H9 (cell line): ENCODE data around the gene MRPS18A. TPM values are rescaled to one million over a fixed set of nuclear protein-coding genes. Genes with fewer than 3 reads are reported as not detected.

Experiments used
- DNase-seq: peaks from one replicate; pipeline ENCODE4 v3.0.0-alpha.2; 2017
- H2AFZ ChIP-seq: one replicate; pipeline ENCODE4 v1.6.1; 2013; ENCODE audit warnings: mild to moderate bottlenecking, low read length, control low read depth, moderate library complexity
- H2AK5ac ChIP-seq: 2 replicates; pipeline ENCODE4 v1.6.1; 2013; ENCODE audit warnings: low read length, control low read depth, mixed read lengths; ENCODE audit not compliant: insufficient read length
- H2BK120ac ChIP-seq: one replicate; pipeline ENCODE4 v1.6.1; 2013; ENCODE audit warnings: low read depth, mild to moderate bottlenecking, low read length, control low read depth, inconsistent platforms; ENCODE audit not compliant: poor library complexity, severe bottlenecking
- H2BK12ac ChIP-seq: 2 replicates; pipeline ENCODE4 v1.6.1; 2013; ENCODE audit warnings: low read length, control low read depth, mixed read lengths, low read depth; ENCODE audit not compliant: insufficient read length
- H2BK15ac ChIP-seq: 2 replicates; pipeline ENCODE4 v1.6.1; 2013; ENCODE audit warnings: low read depth, low read length, control low read depth
- H2BK20ac ChIP-seq: one replicate; pipeline ENCODE4 v1.6.1; 2013; ENCODE audit warnings: low read depth, mild to moderate bottlenecking, low read length, control low read depth, inconsistent platforms; ENCODE audit not compliant: poor library complexity, severe bottlenecking
- H2BK5ac ChIP-seq: 2 replicates; pipeline ENCODE4 v1.6.1; 2013; ENCODE audit warnings: low read length, control low read depth, mixed read lengths; ENCODE audit not compliant: insufficient read length
- H3K14ac ChIP-seq: 2 replicates; pipeline ENCODE4 v1.6.1; 2013; ENCODE audit warnings: low read length, control low read depth; ENCODE audit not compliant: insufficient read depth
- H3K18ac ChIP-seq: 2 replicates; pipeline ENCODE4 v1.6.1; 2013; ENCODE audit warnings: low read depth, mild to moderate bottlenecking, mixed read lengths, low read length, control low read depth; ENCODE audit not compliant: insufficient read length
- H3K23ac ChIP-seq: 2 replicates; pipeline ENCODE4 v1.6.1; 2013; ENCODE audit warnings: low read length, control low read depth, mixed read lengths, low read depth; ENCODE audit not compliant: insufficient read length
- H3K23me2 ChIP-seq: 2 replicates; pipeline ENCODE4 v1.6.1; 2013; ENCODE audit warnings: low read depth, mild to moderate bottlenecking, mixed read lengths, low read length, control low read depth; ENCODE audit not compliant: insufficient read length, poor library complexity, severe bottlenecking
- H3K27ac ChIP-seq: 2 replicates; pipeline ENCODE4 v1.5.1; 2013; ENCODE audit warnings: low read length, control low read depth, mixed read lengths, low read depth; ENCODE audit not compliant: insufficient read length
- H3K27me3 ChIP-seq: 2 replicates; pipeline ENCODE4 v1.6.1; 2013; ENCODE audit warnings: low read length, control low read depth, inconsistent platforms; ENCODE audit not compliant: insufficient read depth
- H3K4ac ChIP-seq: 2 replicates; pipeline ENCODE4 v1.6.1; 2013; ENCODE audit warnings: low read depth, mild to moderate bottlenecking, control low read depth, inconsistent platforms, low read length, moderate library complexity
- H3K4me1 ChIP-seq: 2 replicates; pipeline ENCODE4 v1.6.1; 2013; ENCODE audit warnings: low read length, control low read depth, inconsistent platforms; ENCODE audit not compliant: insufficient read depth
- H3K4me2 ChIP-seq: 2 replicates; pipeline ENCODE4 v1.6.1; 2013; ENCODE audit warnings: low read length, control low read depth, mixed read lengths; ENCODE audit not compliant: insufficient read length, insufficient read depth
- H3K56ac ChIP-seq: 2 replicates; pipeline ENCODE4 v1.6.1; 2013; ENCODE audit warnings: low read depth, mild to moderate bottlenecking, mixed read lengths, low read length, control low read depth; ENCODE audit not compliant: insufficient read length
- H3K79me1 ChIP-seq: 2 replicates; pipeline ENCODE4 v1.6.1; 2013; ENCODE audit warnings: low read depth, mild to moderate bottlenecking, moderate library complexity, low read length, control low read depth, inconsistent platforms; ENCODE audit not compliant: insufficient read depth, poor library complexity, severe bottlenecking
- H3K79me2 ChIP-seq: 2 replicates; pipeline ENCODE4 v1.6.1; 2013; ENCODE audit warnings: low read length, control low read depth, inconsistent platforms; ENCODE audit not compliant: insufficient read depth
- H3K9ac ChIP-seq: 2 replicates; pipeline ENCODE4 v1.6.1; 2013; ENCODE audit warnings: low read length, control low read depth, mixed read lengths; ENCODE audit not compliant: insufficient read length; ENCODE audit errors: extremely low read depth
- H3K9me3 ChIP-seq: one replicate; pipeline ENCODE4 v1.6.1; 2013; ENCODE audit warnings: low read depth, low read length, inconsistent platforms; ENCODE audit not compliant: control insufficient read depth
- H3T11ph ChIP-seq: one replicate; pipeline ENCODE4 v1.6.1; 2013; ENCODE audit warnings: mild to moderate bottlenecking, low read length, control low read depth, inconsistent platforms
- H4K20me1 ChIP-seq: one replicate; pipeline ENCODE4 v1.6.1; 2013; ENCODE audit not compliant: control insufficient read depth, insufficient read length, insufficient read depth
- H4K5ac ChIP-seq: 2 replicates; pipeline ENCODE4 v1.6.1; 2013; ENCODE audit warnings: low read depth, mild to moderate bottlenecking, mixed read lengths, low read length, control low read depth; ENCODE audit not compliant: insufficient read length
- H4K8ac ChIP-seq: replicated peaks from 2 replicates; pipeline ENCODE4 v1.6.1; 2013; ENCODE audit warnings: low read length, control low read depth, mixed read lengths, low read depth; ENCODE audit not compliant: insufficient read length
- H4K91ac ChIP-seq: 2 replicates; pipeline ENCODE4 v1.6.1; 2013; ENCODE audit warnings: low read depth, mild to moderate bottlenecking, moderate library complexity, mixed read lengths, low read length, control low read depth; ENCODE audit not compliant: insufficient read length
- H3K27ac Mint-ChIP-seq, 3 experiments: 2 replicates in 2 of 3; 3 replicates in 1 of 3; pipeline ENCODE4 v1.8.0; 2020 to 2021; ENCODE audit warnings: mixed read lengths in 3 of 3, mild to moderate bottlenecking in 1 of 3, moderate library complexity in 1 of 3
- H3K27me3 Mint-ChIP-seq: 2 replicates; pipeline ENCODE4 v1.8.0; 2021; ENCODE audit warnings: low read depth, mild to moderate bottlenecking, moderate library complexity, mixed read lengths
- H3K36me3 Mint-ChIP-seq, 3 experiments: 2 replicates in 2 of 3; 3 replicates in 1 of 3; pipeline ENCODE4 v1.8.0; 2020 to 2021; ENCODE audit warnings: low read depth in 3 of 3, mixed read lengths in 3 of 3; ENCODE audit not compliant: insufficient read depth in 1 of 3
- H3K4me1 Mint-ChIP-seq, 2 experiments: 2 replicates each; pipeline ENCODE4 v1.8.0; 2020; ENCODE audit warnings: mixed read lengths in 2 of 2
- H3K4me3 Mint-ChIP-seq, 2 experiments: 2 replicates in 1 of 2; 3 replicates in 1 of 2; pipeline ENCODE4 v1.8.0; 2020 to 2021; ENCODE audit warnings: mild to moderate bottlenecking in 2 of 2, mixed read lengths in 2 of 2, moderate library complexity in 1 of 2
- H3K9me3 Mint-ChIP-seq, 2 experiments: 2 replicates in 1 of 2; 3 replicates in 1 of 2; pipeline ENCODE4 v1.8.0; 2020; ENCODE audit warnings: mild to moderate bottlenecking in 2 of 2, mixed read lengths in 2 of 2, moderate library complexity in 1 of 2
- WGBS: extraction: QIAGEN DNeasy Blood & Tissue Kit; methylation state at CpG from one replicate; pipeline ENCODE4 v1.1.7; 2013; ENCODE audit warnings: missing lambda C conversion rate, low lambda C conversion rate, mixed read lengths; ENCODE audit not compliant: insufficient read length; ENCODE audit errors: extremely low coverage; 5-methylcytosine and 5-hydroxymethylcytosine counted together
- total RNA-seq: library from RNA; stranded (reverse); gene quantifications from 2 replicates; pipeline ENCODE4 v1.2.1, GENCODE V29; 2021
- TF ChIP-seq, protein P1 (sequence below): fragments of 200-600 bp; sonication (generic); conservative IDR thresholded peaks from 3 replicates; pipeline ENCODE4 v1.8.0; 2021; ENCODE audit warnings: antibody characterized with exemption, mild to moderate bottlenecking

Gene MRPS18A
- total RNA-seq, 1 experiment from 2014 or later = 65.1 TPM

DNA sequence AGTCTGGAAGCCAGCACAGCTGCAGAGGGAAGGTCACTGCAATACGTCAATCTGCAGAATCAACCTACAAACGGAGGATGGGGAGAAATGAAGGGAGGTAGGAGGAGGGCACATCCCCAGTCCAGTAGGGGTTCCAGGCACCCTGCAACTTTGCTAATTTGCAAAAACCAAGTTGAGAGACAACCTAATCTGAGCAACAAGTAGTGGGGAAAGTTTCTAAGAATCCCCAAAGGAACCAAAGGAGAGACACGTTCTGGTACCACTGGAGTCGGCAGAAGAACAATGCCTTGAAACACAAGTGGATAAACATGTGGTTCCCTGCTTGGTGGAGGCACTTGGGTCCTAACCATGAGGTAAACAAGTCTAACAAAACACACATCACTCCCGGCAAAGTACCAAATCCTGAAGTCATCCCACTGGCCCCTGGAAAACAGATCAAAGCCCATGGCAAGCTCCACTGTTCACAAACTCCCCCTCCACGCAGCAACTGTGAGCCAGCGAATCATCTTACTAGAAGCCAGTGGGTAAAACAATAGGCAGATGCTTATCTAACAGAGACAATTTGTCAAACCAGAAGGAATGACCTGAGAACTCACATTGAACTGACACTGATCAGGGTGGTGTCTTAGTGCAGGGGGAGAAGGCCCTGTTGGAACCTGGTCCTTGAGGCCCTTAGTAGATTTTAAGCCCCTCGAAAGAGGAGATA, 4.7 kb downstream of the MRPS18A start:
- no peak overlapping the region for H2AK5ac ChIP-seq
- WGBS = no CpG with 5 or more reads among the region's 8 CpGs
- no peak overlapping the region for H3K27ac ChIP-seq
- H2AFZ ChIP-seq = no peak overlapping the region
- no peaks in the 10 kb centered on the region for H4K20me1 ChIP-seq
- Mint-ChIP-seq H3K27ac (peak overlapping the region; percentile 17 to 61 (median 46); a peak in 4 of 7 replicates), H3K36me3 (peaks cover 16 to 26% (median 19%) of the 10 kb centered on the region in 3 experiments; a peak in 6 of 7 replicates), H3K4me1 (peaks cover 21 to 24% of the 10 kb centered on the region in 2 experiments), H3K9me3 (no peaks in the 10 kb centered on the region), H3K4me3 (no peak overlapping the region), H3K27me3 (no peaks in the 10 kb centered on the region)
- H3K79me2 ChIP-seq = peaks cover 26% of the 10 kb centered on the region
- H3K9me3 ChIP-seq = no peaks in the 10 kb centered on the region
- H3K79me1 ChIP-seq = peaks cover 13% of the 10 kb centered on the region
- no peaks in the 10 kb centered on the region for H3K27me3 ChIP-seq
- H3K23me2 ChIP-seq = peaks cover 8% of the 10 kb centered on the region
- TF ChIP-seq, protein P1, sequence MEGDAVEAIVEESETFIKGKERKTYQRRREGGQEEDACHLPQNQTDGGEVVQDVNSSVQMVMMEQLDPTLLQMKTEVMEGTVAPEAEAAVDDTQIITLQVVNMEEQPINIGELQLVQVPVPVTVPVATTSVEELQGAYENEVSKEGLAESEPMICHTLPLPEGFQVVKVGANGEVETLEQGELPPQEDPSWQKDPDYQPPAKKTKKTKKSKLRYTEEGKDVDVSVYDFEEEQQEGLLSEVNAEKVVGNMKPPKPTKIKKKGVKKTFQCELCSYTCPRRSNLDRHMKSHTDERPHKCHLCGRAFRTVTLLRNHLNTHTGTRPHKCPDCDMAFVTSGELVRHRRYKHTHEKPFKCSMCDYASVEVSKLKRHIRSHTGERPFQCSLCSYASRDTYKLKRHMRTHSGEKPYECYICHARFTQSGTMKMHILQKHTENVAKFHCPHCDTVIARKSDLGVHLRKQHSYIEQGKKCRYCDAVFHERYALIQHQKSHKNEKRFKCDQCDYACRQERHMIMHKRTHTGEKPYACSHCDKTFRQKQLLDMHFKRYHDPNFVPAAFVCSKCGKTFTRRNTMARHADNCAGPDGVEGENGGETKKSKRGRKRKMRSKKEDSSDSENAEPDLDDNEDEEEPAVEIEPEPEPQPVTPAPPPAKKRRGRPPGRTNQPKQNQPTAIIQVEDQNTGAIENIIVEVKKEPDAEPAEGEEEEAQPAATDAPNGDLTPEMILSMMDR = no peak
- no peak overlapping the region for H3T11ph ChIP-seq
- no peak overlapping the region for H3K4me2 ChIP-seq
- no peak overlapping the region for H2BK20ac ChIP-seq
- no peak overlapping the region for H3K56ac ChIP-seq
- no peak overlapping the region for H3K18ac ChIP-seq
- H2BK12ac ChIP-seq = no peak overlapping the region
- H4K5ac ChIP-seq = no peak overlapping the region
- no peak overlapping the region for H2BK120ac ChIP-seq
- no peak overlapping the region for H2BK5ac ChIP-seq
- no peak overlapping the region for H4K91ac ChIP-seq
- no peak overlapping the region for H4K8ac ChIP-seq
- H3K4me1 ChIP-seq = no peaks in the 10 kb centered on the region
- no peak overlapping the region for H3K14ac ChIP-seq
- H2BK15ac ChIP-seq = no peak overlapping the region
- H3K23ac ChIP-seq = no peak overlapping the region
- no peak for DNase-seq
- no peak overlapping the region for H3K4ac ChIP-seq
- H3K9ac ChIP-seq = no peak overlapping the region
